Left lung (tissue), 10 donors: ENCODE results near the gene PIK3C2G. TPM values are rescaled to one million over a fixed set of nuclear protein-coding genes. Genes with fewer than 3 reads are reported as not detected.

ENCODE experiments used
- ATAC-seq: fragments of 200-7000 bp; cut with Tn5 transposase; one replicate; pipeline ENCODE4 v1.9.1; 2020; ENCODE audit warnings: moderate library complexity
- DNase-seq, 4 donors: peaks; one replicate each; pipeline ENCODE4 v3.0.0-alpha.2; 2013 to 2020
- H3K27ac ChIP-seq, 2 donors: fragments of 200-600 bp; sonication (generic) in 1 of 2; one replicate each; pipeline versions ENCODE4 v1.5.0 to v1.8.0; 2020 to 2021
- H3K27me3 ChIP-seq, 2 donors: fragments of 200-600 bp; sonication (generic) in 1 of 2; one replicate each; pipeline versions ENCODE4 v1.5.0 to v1.8.0; 2020 to 2021
- H3K36me3 ChIP-seq, 2 donors: fragments of 200-600 bp; sonication (generic) in 1 of 2; one replicate each; pipeline versions ENCODE4 v1.5.0 to v1.8.0; 2020 to 2021
- H3K4me1 ChIP-seq, 2 donors: fragments of 200-600 bp; one replicate each; pipeline ENCODE4 v1.8.0; 2021
- H3K4me3 ChIP-seq, 2 donors: fragments of 200-600 bp; sonication (generic) in 1 of 2; one replicate each; pipeline versions ENCODE4 v1.5.0 to v1.8.0; 2020 to 2021; ENCODE audit warnings: mild to moderate bottlenecking in 1 of 2
- H3K9me3 ChIP-seq, 2 donors: fragments of 200-600 bp; sonication (generic) in 1 of 2; one replicate each; pipeline versions ENCODE4 v1.5.0 to v1.8.0; 2020 to 2021
- CTCF ChIP-seq, 2 donors: fragments of 200-600 bp; sonication (generic) in 1 of 2; IDR thresholded peaks; one replicate each; pipeline versions ENCODE4 v1.5.0 to v1.8.0; 2021; ENCODE audit warnings: antibody characterized with exemption in 2 of 2
- intact Hi-C, 2 donors: fragments of 100-400 bp; cut with DNase I; formaldehyde crosslinking; loops; one replicate each; pipeline versions ENCODE4 v1.11.2 to v1.14.2; 2022
- polyA plus RNA-seq, 6 donors: library from polyadenylated mRNA; unstranded; fragments of 120-200 nt; gene quantifications; one replicate each; pipeline ENCODE4 v1.2.1, GENCODE V29; 2013; ENCODE audit not compliant: insufficient read length in 6 of 6
- total RNA-seq, 2 donors: library from RNA; stranded (reverse); fragmentation: NEBNext Ultra II Directional; extraction: Animal tissue kit (Norgen Biotek cat#: 25700); gene quantifications; one replicate each; pipeline ENCODE4 v1.2.1, GENCODE V29; 2021
- donor health status: DM: no; HTN: yes; CAD: no.
- donor health status: DM: no; HTN: no; CAD: no.

Gene PIK3C2G
- total and polyA plus RNA-seq, 8 donors = 0.13 to 28.1 (median 17.9) TPM

GRCh38 chr12:18343708-18344107 lies 82.4 kb downstream of the PIK3C2G start:
- Histone ChIP-seq H3K9me3 (no peaks in the 10 kb centered on the region), H3K27ac (no peak overlapping the region), H3K36me3 (no peaks in the 10 kb centered on the region), H3K4me1 (no peaks in the 10 kb centered on the region), H3K4me3 (no peak overlapping the region), H3K27me3 (no peaks in the 10 kb centered on the region)
- ATAC-seq = no peak
- DNase-seq = no peak
- intact Hi-C loops = no loop called here
- no peak for TF ChIP-seq CTCF (IDR thresholded peaks at IDR 0.05)

- DNase-seq = no peak
- Histone ChIP-seq H3K4me3 (no peak overlapping the region), H3K36me3 (no peaks in the 10 kb centered on the region), H3K9me3 (no peaks in the 10 kb centered on the region), H3K4me1 (no peaks in the 10 kb centered on the region), H3K27me3 (no peaks in the 10 kb centered on the region), H3K27ac (no peak overlapping the region)
- intact Hi-C loops = no loop called here
- no peak for TF ChIP-seq CTCF (IDR thresholded peaks at IDR 0.05)
- no peak for ATAC-seq
Observed at GRCh38 chr12:18345021-18345735, 83.9 kb downstream of the PIK3C2G start.

- H3K4me3 ChIP-seq = no peak overlapping the region
- no peaks in the 10 kb centered on the region for H3K4me1 ChIP-seq
- no peaks in the 10 kb centered on the region for H3K27me3 ChIP-seq
- H3K36me3 ChIP-seq = no peaks in the 10 kb centered on the region
- H3K9me3 ChIP-seq = peaks cover 0 to 2% of the 10 kb centered on the region in 2 donors
- no peak for TF ChIP-seq CTCF (IDR thresholded peaks at IDR 0.05)
- no peak for ATAC-seq
- DNase-seq = no peak
- intact Hi-C loops = no loop called here
- H3K27ac ChIP-seq = no peak overlapping the region
Observed at GRCh38 chr12:18352312-18352711, 91.0 kb downstream of the PIK3C2G start.

- Histone ChIP-seq H3K27ac (no peak overlapping the region), H3K36me3 (no peaks in the 10 kb centered on the region), H3K4me3 (no peak overlapping the region), H3K27me3 (no peaks in the 10 kb centered on the region), H3K9me3 (peaks cover 0 to 2% of the 10 kb centered on the region in 2 donors), H3K4me1 (no peaks in the 10 kb centered on the region)
- ATAC-seq (no peak), DNase-seq (no peak)
- intact Hi-C loops = no loop called here
- no peak for TF ChIP-seq CTCF (IDR thresholded peaks at IDR 0.05)
Observed at GRCh38 chr12:18355429-18355828, 94.1 kb downstream of the PIK3C2G start.

GRCh38 chr12:18358077-18358476 lies 96.8 kb downstream of the PIK3C2G start:
- DNase-seq = no peak
- H3K9me3 ChIP-seq = peaks cover 0 to 2% of the 10 kb centered on the region in 2 donors
- no peaks in the 10 kb centered on the region for H3K36me3 ChIP-seq
- H3K4me1 ChIP-seq = no peaks in the 10 kb centered on the region
- no peak for ATAC-seq
- TF ChIP-seq CTCF (IDR thresholded peaks at IDR 0.05) = no peak
- H3K27ac ChIP-seq = no peak overlapping the region
- intact Hi-C loops = no loop called here
- H3K4me3 ChIP-seq = no peak overlapping the region
- H3K27me3 ChIP-seq = no peaks in the 10 kb centered on the region
